Left ventricle myocardium inferior (tissue), 1 donor: ENCODE measurements around the gene SEC31B. TPM values are rescaled to one million over a fixed set of nuclear protein-coding genes. Genes with fewer than 3 reads are reported as not detected.

Experiments
- DNase-seq: peaks from one replicate; pipeline ENCODE4 v3.0.0-alpha.2; 2020
- H3K27ac ChIP-seq: fragments of 200-600 bp; replicated peaks from 2 replicates; pipeline ENCODE4 v1.8.0; 2021
- H3K27me3 ChIP-seq: fragments of 200-600 bp; 2 replicates; pipeline ENCODE4 v1.8.0; 2021; ENCODE audit warnings: low read depth
- H3K36me3 ChIP-seq: fragments of 200-600 bp; 2 replicates; pipeline ENCODE4 v1.8.0; 2021
- H3K4me1 ChIP-seq: fragments of 200-600 bp; 2 replicates; pipeline ENCODE4 v1.8.0; 2021
- H3K4me3 ChIP-seq: fragments of 200-600 bp; 2 replicates; pipeline ENCODE4 v1.8.0; 2021; ENCODE audit warnings: mild to moderate bottlenecking, moderate library complexity
- H3K9me3 ChIP-seq: fragments of 200-600 bp; replicated peaks from 2 replicates; pipeline ENCODE4 v1.8.0; 2021
- CTCF ChIP-seq: fragments of 200-600 bp; IDR thresholded peaks from 2 replicates; pipeline ENCODE4 v1.8.0; 2021; ENCODE audit warnings: antibody characterized with exemption, mild to moderate bottlenecking, borderline replicate concordance
- intact Hi-C: fragments of 100-400 bp; cut with micrococcal nuclease; formaldehyde crosslinking; loops from one replicate; pipeline ENCODE4 v1.11.0; 2022
- total RNA-seq: library from RNA; stranded (reverse); fragmentation: NEBNext Ultra II Directional; extraction: Animal tissue kit (Norgen Biotek cat#: 25700); gene quantifications from one replicate; pipeline ENCODE4 v1.2.1, GENCODE V29; 2021
- donor health status: DM: no; HTN: yes; CAD: no; lungs with severe emphysema.

Gene SEC31B
- total RNA-seq, 1 donor from 2014 or later = 8.8 TPM

- no peak for DNase-seq
- no peak overlapping the region for H3K27ac ChIP-seq
- no peak for TF ChIP-seq CTCF
- no peaks in the 10 kb centered on the region for H3K4me1 ChIP-seq
- H3K36me3 ChIP-seq = no peaks in the 10 kb centered on the region
- H3K4me3 ChIP-seq = no peak overlapping the region
- no peaks in the 10 kb centered on the region for H3K9me3 ChIP-seq
- intact Hi-C loops = no loop called here
- H3K27me3 ChIP-seq = peaks cover 63% of the 10 kb centered on the region
These were observed 49.9 kb downstream of the SEC31B start for GRCh38 chr10:100469756-100470155.

GRCh38 chr10:100468978-100469377, 50.7 kb downstream of the SEC31B start:
- peaks cover 63% of the 10 kb centered on the region for H3K27me3 ChIP-seq
- no peak for TF ChIP-seq CTCF
- H3K4me3 ChIP-seq = no peak overlapping the region
- no peak for DNase-seq
- H3K27ac ChIP-seq = no peak overlapping the region
- intact Hi-C loops = no loop called here
- no peaks in the 10 kb centered on the region for H3K36me3 ChIP-seq
- no peaks in the 10 kb centered on the region for H3K4me1 ChIP-seq
- H3K9me3 ChIP-seq = no peaks in the 10 kb centered on the region

DNA sequence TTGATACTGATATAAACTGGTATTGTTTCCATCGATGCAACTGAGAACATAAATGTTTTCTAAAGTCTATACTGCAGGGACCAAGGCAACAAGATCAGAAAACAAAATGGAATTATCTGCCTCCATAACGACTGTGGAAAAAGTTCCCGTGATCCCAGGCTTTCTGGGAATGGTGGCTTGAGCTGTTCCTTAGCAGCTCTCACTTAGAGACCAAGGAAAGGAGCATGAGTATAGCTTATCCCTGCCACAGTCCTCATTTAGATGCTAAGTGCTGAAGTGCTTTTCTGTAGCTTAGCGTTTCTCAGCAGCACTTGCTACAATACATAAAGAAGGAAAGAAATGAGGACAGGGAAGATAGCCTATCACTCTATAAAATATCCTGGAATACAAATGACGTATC, 51.3 kb downstream of the SEC31B start:
- no peak for DNase-seq
- no peak for TF ChIP-seq CTCF
- Histone ChIP-seq H3K27ac (no peak overlapping the region), H3K9me3 (no peaks in the 10 kb centered on the region), H3K36me3 (no peaks in the 10 kb centered on the region), H3K4me3 (no peak overlapping the region), H3K27me3 (peaks cover 63% of the 10 kb centered on the region), H3K4me1 (no peaks in the 10 kb centered on the region)
- intact Hi-C loops = no loop called here

DNA sequence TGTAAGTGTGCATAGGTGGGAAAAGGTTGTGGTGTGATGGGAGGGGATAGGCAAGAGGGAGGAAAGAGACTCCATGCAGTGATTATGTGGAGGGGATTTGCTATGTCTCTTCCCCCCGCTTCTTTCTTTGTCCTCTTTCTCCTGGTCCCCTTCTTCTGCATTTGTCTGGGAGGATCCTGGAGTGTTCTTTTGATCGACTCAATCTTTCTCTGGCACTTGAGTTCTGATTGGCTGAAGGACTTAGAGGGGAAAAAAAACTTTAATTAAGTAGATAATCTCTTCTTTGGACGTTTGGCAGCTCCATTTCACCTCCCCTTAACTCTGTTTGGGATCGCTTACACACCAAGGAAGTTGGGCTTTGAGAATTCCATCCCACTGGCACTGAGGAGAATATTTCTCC, 57.0 kb downstream of the SEC31B start, which contains the start of gene WNT8B:
Gene WNT8B, plus strand, starts transcription at position 301 of the 400 bp plus-strand sequence. CDS start 160 bp downstream, outside the sequence.
- intact Hi-C loops = no loop called here
- Histone ChIP-seq H3K27ac (no peak within 1 kb of the TSS), H3K36me3 (no peaks in the 10 kb centered on the region), H3K4me1 (no peaks in the 10 kb centered on the region), H3K4me3 (no peak within 1 kb of the TSS), H3K9me3 (no peaks in the 10 kb centered on the region), H3K27me3 (peaks cover 29% of the 10 kb centered on the region)
- DNase-seq = no peak
- TF ChIP-seq CTCF = no peak

- Histone ChIP-seq H3K9me3 (peaks cover 7% of the 10 kb centered on the region), H3K27ac (no peak overlapping the region), H3K4me1 (no peaks in the 10 kb centered on the region), H3K27me3 (peaks cover 54% of the 10 kb centered on the region), H3K36me3 (no peaks in the 10 kb centered on the region), H3K4me3 (no peak overlapping the region)
- no peak for TF ChIP-seq CTCF
- DNase-seq = no peak
- intact Hi-C loops = no loop called here
These were observed 70.7 kb downstream of the SEC31B start for GRCh38 chr10:100448951-100449350.

DNA sequence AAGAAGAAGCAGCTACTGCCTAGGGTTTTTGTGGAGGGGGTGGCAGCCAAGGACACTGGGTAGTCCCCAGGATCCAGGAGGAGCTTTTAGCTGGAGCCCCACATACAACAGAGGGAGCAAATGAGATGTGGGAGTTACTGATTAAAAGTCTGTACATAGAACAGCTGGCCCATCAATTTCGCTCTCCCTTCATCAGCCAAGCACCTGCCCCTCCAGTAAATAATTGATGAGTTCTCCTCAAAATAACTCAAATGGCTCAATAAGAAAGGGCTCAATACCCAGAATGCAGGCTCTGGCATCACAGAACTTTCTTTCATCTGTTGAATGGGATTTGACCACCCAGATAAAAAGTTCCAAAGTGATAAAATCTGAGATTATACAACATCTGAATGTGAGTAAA, 72.0 kb downstream of the SEC31B start:
- Histone ChIP-seq H3K9me3 (peaks cover 7% of the 10 kb centered on the region), H3K27me3 (peaks cover 44% of the 10 kb centered on the region), H3K27ac (no peak overlapping the region), H3K36me3 (no peaks in the 10 kb centered on the region), H3K4me1 (no peaks in the 10 kb centered on the region), H3K4me3 (no peak overlapping the region)
- intact Hi-C loops = no loop called here
- no peak for TF ChIP-seq CTCF
- no peak for DNase-seq
